GM12878 (cell line): ENCODE measurements around the gene GAB3. TPM values are rescaled to one million over a fixed set of nuclear protein-coding genes. Genes with fewer than 3 reads are reported as not detected.
"Not testable (repeated sequence)": the region's sequence is repeated elsewhere in the genome, so short reads cannot be mapped to it uniquely, and the experiment has no call there.

Source experiments
- ATAC-seq: fragments of 200-7000 bp; cut with Tn5 transposase; 3 replicates; pipeline ENCODE4 v1.9.1; 2020; ENCODE audit warnings: mild to moderate bottlenecking, moderate library complexity
- BruUV-seq: library from RNA; stranded (reverse); fragments of 400-500 nt; replicated peaks from 2 replicates; lab custom pipeline; 2021; lab: Mats Ljungman, UMichigan
- CTCF ChIA-PET: fragments of 300-600 bp; sonication (Branson Sonifier 250); formaldehyde crosslinking; extraction: SDS; loops from one replicate; lab custom pipeline; 2021; ENCODE audit warnings: inconsistent platforms; lab: Yijun Ruan, JAX
- POLR2A ChIA-PET: fragments of 350-600 bp; formaldehyde crosslinking; extraction: SDS; loops from one replicate; lab custom pipeline; 2021; ENCODE audit warnings: inconsistent platforms; lab: Charles Lee
- RAD21 ChIA-PET: fragments of 300-600 bp; sonication (Branson Sonifier 250); formaldehyde crosslinking; loops from one replicate; lab custom pipeline; 2023; ENCODE audit warnings: antibody characterized with exemption; ENCODE audit not compliant: unreplicated experiment; lab: Charles Lee
- SMC1A ChIA-PET: fragments of 300-600 bp; sonication (Branson Sonifier 250); formaldehyde crosslinking; loops from one replicate; lab custom pipeline; 2023; ENCODE audit not compliant: unreplicated experiment, uncharacterized antibody; lab: Charles Lee
- DNase-seq: peaks from one replicate; pipeline ENCODE4 v3.0.0-alpha.2; 2011; ENCODE audit warnings: low read depth, low spot score
- FAIRE-seq: peaks from 3 replicates; lab custom pipeline; 2011; peaks lifted over from hg19 to GRCh38; lab: Jason Lieb, UNC
- H2AFZ ChIP-seq: 2 replicates; pipeline ENCODE4 v1.6.0; 2011; ENCODE audit warnings: low read depth, low read length, control low read depth; ENCODE audit not compliant: control insufficient read depth
- H3K27ac ChIP-seq: 2 replicates; pipeline ENCODE4 v1.5.1; 2011; ENCODE audit warnings: control low read depth; ENCODE audit not compliant: control insufficient read depth, insufficient read depth
- H3K27me3 ChIP-seq, 2 experiments: replicated peaks in 1 of 2; 2 replicates each; pipeline versions ENCODE4 v1.6.0 to v1.6.1; 2011; ENCODE audit warnings: low read length in 1 of 2; ENCODE audit not compliant: control insufficient read depth in 2 of 2, insufficient read depth in 2 of 2
- H3K36me3 ChIP-seq, 2 experiments: 2 replicates each; pipeline ENCODE4 v1.5.1; 2011; ENCODE audit warnings: low read length in 1 of 2; ENCODE audit not compliant: control insufficient read depth in 2 of 2, insufficient read depth in 2 of 2
- H3K4me1 ChIP-seq: 2 replicates; pipeline ENCODE4 v1.6.1; 2011; ENCODE audit warnings: mild to moderate bottlenecking, low read length, moderate library complexity, mixed read lengths; ENCODE audit not compliant: control insufficient read depth, insufficient read depth
- H3K4me2 ChIP-seq: 2 replicates; pipeline ENCODE4 v1.6.0; 2011; ENCODE audit warnings: control low read depth; ENCODE audit not compliant: control insufficient read depth, insufficient read depth
- H3K4me3 ChIP-seq: fragments of 200-600 bp; sonication (generic); 2 replicates; pipeline ENCODE4 v1.5.1; 2016
- H3K79me2 ChIP-seq: 2 replicates; pipeline ENCODE4 v1.6.0; 2011; ENCODE audit warnings: low read length; ENCODE audit not compliant: control insufficient read depth, insufficient read depth
- H3K9ac ChIP-seq: 2 replicates; pipeline ENCODE4 v1.8.0; 2011; ENCODE audit warnings: low read length, control low read depth, mixed read lengths; ENCODE audit not compliant: control insufficient read depth, insufficient read depth
- H3K9me3 ChIP-seq: replicated peaks from 3 replicates; pipeline ENCODE4 v1.5.1; 2011; ENCODE audit warnings: mild to moderate bottlenecking, low read length; ENCODE audit not compliant: control insufficient read depth, insufficient read depth
- H4K20me1 ChIP-seq: 2 replicates; pipeline ENCODE4 v1.6.0; 2011; ENCODE audit not compliant: control insufficient read depth, insufficient read depth
- CREB1 ChIP-seq: IDR thresholded peaks from 2 replicates; pipeline ENCODE4 v1.6.1; 2012; ENCODE audit warnings: low read depth, mild to moderate bottlenecking, inconsistent platforms
- ESRRA ChIP-seq: IDR thresholded peaks from 2 replicates; pipeline ENCODE4 v1.6.1; 2012; ENCODE audit warnings: mild to moderate bottlenecking, low read length, improper control_type of control experiment
- POLR2A ChIP-seq: IDR thresholded peaks from 2 replicates; pipeline ENCODE4 v1.6.1; 2011; ENCODE audit warnings: low read depth, mild to moderate bottlenecking, low read length
- RAD21 ChIP-seq: IDR thresholded peaks from 2 replicates; pipeline ENCODE4 v1.6.1; 2011; ENCODE audit warnings: mild to moderate bottlenecking, low read depth, low read length, moderate library complexity; ENCODE audit not compliant: insufficient read depth
- SIN3A ChIP-seq: IDR thresholded peaks from 2 replicates; pipeline ENCODE4 v1.6.1; 2012; ENCODE audit warnings: low read depth, low read length, improper control_type of control experiment
- SMC3 ChIP-seq: IDR thresholded peaks from 2 replicates; pipeline ENCODE4 v1.6.1; 2011; ENCODE audit warnings: low read length, improper control_type of control experiment, borderline replicate concordance
- USF1 ChIP-seq: IDR thresholded peaks from 2 replicates; pipeline ENCODE4 v1.6.1; 2011; ENCODE audit warnings: borderline replicate concordance, low read depth, mild to moderate bottlenecking, moderate library complexity, mixed read lengths, low read length; ENCODE audit not compliant: insufficient read depth; ENCODE audit errors: extremely low read length
- ZNF24 ChIP-seq: fragments of 450-650 bp; IDR thresholded peaks from 2 replicates; pipeline ENCODE4 v1.6.1; 2017; ENCODE audit warnings: antibody characterized with exemption, mild to moderate bottlenecking
- ZNF622 ChIP-seq: fragments of 450-650 bp; IDR thresholded peaks from 2 replicates; pipeline ENCODE4 v1.6.1; 2017; ENCODE audit warnings: mild to moderate bottlenecking, inconsistent platforms
- WGBS: methylation state at CpG from one replicate; pipeline ENCODE4 v1.1.6; 2016; ENCODE audit warnings: low lambda C conversion rate; ENCODE audit not compliant: insufficient replicate concordance, insufficient coverage; ENCODE audit errors: missing lambda C conversion rate; 5-methylcytosine and 5-hydroxymethylcytosine counted together
- in situ Hi-C: fragments of 300-500 bp; cut with MboI; formaldehyde crosslinking; loops from 9 replicates; pipeline ENCODE4 v1.14.3; 2018; ENCODE audit warnings: mixed read lengths
- intact Hi-C: fragments of 100-400 bp; cut with micrococcal nuclease; formaldehyde crosslinking; loops from one replicate; pipeline ENCODE4 v1.14.2; 2022; ENCODE audit not compliant: unreplicated experiment
- polyA plus RNA-seq, 11 experiments: library from polyadenylated mRNA; depleted of rRNA in 4 of 11; unstranded in 6 of 11; stranded (reverse) in 5 of 11; fragments of >200 nt; fragmentation: Nextera tagmentation in 4 of 11; fragmentation: Illumina TruSeq in 1 of 11; extraction: Ambion mirVana in 4 of 11; extraction: Trizol in 1 of 11; gene quantifications; 1 replicate in 1 of 11; 2 replicates in 10 of 11; pipeline versions ENCODE4 v1.2.1 to v1.2.3, GENCODE V29; 2011 to 2016; ENCODE audit warnings: inconsistent platforms in 2 of 11, missing spikeins in 2 of 11, low read depth in 1 of 11
- total RNA-seq, 4 experiments: library from RNA; depleted of rRNA in 3 of 4; stranded (reverse); fragments of >200 nt in 3 of 4; fragmentation: Illumina TruSeq in 1 of 4; extraction: Trizol in 1 of 4; gene quantifications; 2 replicates each; pipeline versions ENCODE4 v1.2.1 to v1.2.3, GENCODE V29; 2013 to 2021

GAB3 gene
- total and polyA plus RNA-seq, 10 of the 15 experiments (the other 5 are each of a cell fraction or from before 2014, with no cell fraction given): 0.10 to 2.0 (median 0.85) TPM

- intact Hi-C loops: no loop called here
These were observed 54.8 kb downstream of the GAB3 start for GRCh38 chrX:154695911-154696675.

GRCh38 chrX:154693394-154693793 is 57.5 kb downstream of the GAB3 start:
- ChIA-PET SMC1A (interaction anchor here (1.1 kb wide), 1 partner anchor 11 kb away, joined by 3 read pairs; no protein-coding TSS in a partner anchor), CTCF (no interaction called here), POLR2A (no interaction called here), RAD21 (no interaction called here)
- intact Hi-C loops: no loop called here
- H3K9me3 ChIP-seq: no peaks in the 10 kb centered on the region
- WGBS: 78% methylated on average over 3 of the region's 3 CpGs
- DNase-seq (no peak), ATAC-seq (no peak), FAIRE-seq (no peak)
- no peak overlapping the region for H3K4me2 ChIP-seq
- BruUV-seq: no TSS peak
- no peak overlapping the region for H3K9ac ChIP-seq
- H3K79me2 ChIP-seq: no peaks in the 10 kb centered on the region
- no peak overlapping the region for H3K27ac ChIP-seq
- H3K4me1 ChIP-seq: no peaks in the 10 kb centered on the region
- H2AFZ ChIP-seq: no peak overlapping the region
- no peaks in the 10 kb centered on the region for H3K36me3 ChIP-seq
- in situ Hi-C loops: no loop called here
- H3K27me3 ChIP-seq: no peaks in the 10 kb centered on the region
- no peak overlapping the region for H3K4me3 ChIP-seq
- H4K20me1 ChIP-seq: no peaks in the 10 kb centered on the region
- TF ChIP-seq SIN3A: no peak
- no peak for TF ChIP-seq POLR2A

More at GRCh38 chrX:154695911-154696675, 54.8 kb downstream of the GAB3 start:
- H4K20me1 ChIP-seq: no peaks in the 10 kb centered on the region
- no peaks in the 10 kb centered on the region for H3K27me3 ChIP-seq
- no peak overlapping the region for H3K9ac ChIP-seq
- POLR2A ChIA-PET: interaction anchor here (0.5 to 0.7 kb wide), 2 partner anchors 61 to 787 kb away, joined by 4 to 6 read pairs; no protein-coding TSS in a partner anchor
- H3K9me3 ChIP-seq: no peaks in the 10 kb centered on the region
- no peak for TF ChIP-seq ZNF24
- TF ChIP-seq RAD21: no peak
- no peak for TF ChIP-seq SMC3
- TF ChIP-seq CREB1: no peak
- no peak for TF ChIP-seq ZNF622
- no peak for TF ChIP-seq USF1
- TF ChIP-seq ESRRA: no peak
- CTCF ChIA-PET: interaction anchor here (1.1 kb wide), 1 partner anchor 11 kb away, joined by 3 read pairs; no protein-coding TSS in a partner anchor
- no peaks in the 10 kb centered on the region for H3K36me3 ChIP-seq
- BruUV-seq: no TSS peak
- H3K79me2 ChIP-seq: no peaks in the 10 kb centered on the region
- 50% methylated on average over 6 of the region's 8 CpGs for WGBS
- DNase-seq (no peak), FAIRE-seq (no peak), ATAC-seq (no peak)
- SMC1A ChIA-PET: no interaction called here
- no peak overlapping the region for H3K27ac ChIP-seq
- in situ Hi-C loops: no loop called here
- H2AFZ ChIP-seq: no peak overlapping the region
- RAD21 ChIA-PET: interaction anchor here (0.9 kb wide), 1 partner anchor 53 kb away, joined by 3 read pairs; no protein-coding TSS in a partner anchor
- H3K4me3 ChIP-seq: no peak overlapping the region
- no peaks in the 10 kb centered on the region for H3K4me1 ChIP-seq
- no peak overlapping the region for H3K4me2 ChIP-seq

DNA sequence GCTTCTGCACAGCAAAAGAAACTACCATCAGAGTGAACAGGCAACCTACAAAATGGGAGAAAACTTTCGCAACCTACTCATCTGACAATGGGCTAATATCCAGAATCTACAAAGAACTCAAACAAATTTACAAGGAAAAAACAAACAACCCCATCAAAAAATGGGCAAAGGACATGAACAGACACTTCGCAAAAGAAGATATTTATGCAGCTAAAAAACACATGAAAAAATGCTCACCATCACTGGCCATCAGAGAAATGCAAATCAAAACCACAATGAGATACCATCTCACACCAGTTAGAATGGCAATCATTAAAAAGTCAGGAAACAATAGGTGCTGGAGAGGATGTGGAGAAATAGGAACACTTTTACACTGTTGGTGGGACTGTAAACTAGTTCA is 60.4 kb downstream of the GAB3 start:
- H2AFZ ChIP-seq, H3K4me1 ChIP-seq, H3K36me3 ChIP-seq, DNase-seq, H3K4me3 ChIP-seq, CTCF ChIA-PET, H3K9me3 ChIP-seq, H4K20me1 ChIP-seq, H3K9ac ChIP-seq, H3K4me2 ChIP-seq, BruUV-seq, H3K79me2 ChIP-seq, H3K27ac ChIP-seq, in situ Hi-C loops, POLR2A ChIA-PET, SMC1A ChIA-PET, H3K27me3 ChIP-seq, intact Hi-C loops, ATAC-seq, RAD21 ChIA-PET, FAIRE-seq: not testable (repeated sequence)
- 38% methylated on average over 2 of the region's 2 CpGs for whole genome bisulfite sequencing
